Stimulated activated CD8-positive, alpha-beta memory T cell treated with anti-CD3 and anti-CD28 coated beads, Interleukin-12 subunit alpha, Interleukin-12 subunit beta, amount 100 ng/mL, for 4 hours (primary cell): ENCODE results near the gene DCANP1.

Experiments
- DNase-seq: peaks from one replicate; pipeline ENCODE4 v3.0.0-alpha.2; 2020; ENCODE audit warnings: low read depth

Gene DCANP1

DNA sequence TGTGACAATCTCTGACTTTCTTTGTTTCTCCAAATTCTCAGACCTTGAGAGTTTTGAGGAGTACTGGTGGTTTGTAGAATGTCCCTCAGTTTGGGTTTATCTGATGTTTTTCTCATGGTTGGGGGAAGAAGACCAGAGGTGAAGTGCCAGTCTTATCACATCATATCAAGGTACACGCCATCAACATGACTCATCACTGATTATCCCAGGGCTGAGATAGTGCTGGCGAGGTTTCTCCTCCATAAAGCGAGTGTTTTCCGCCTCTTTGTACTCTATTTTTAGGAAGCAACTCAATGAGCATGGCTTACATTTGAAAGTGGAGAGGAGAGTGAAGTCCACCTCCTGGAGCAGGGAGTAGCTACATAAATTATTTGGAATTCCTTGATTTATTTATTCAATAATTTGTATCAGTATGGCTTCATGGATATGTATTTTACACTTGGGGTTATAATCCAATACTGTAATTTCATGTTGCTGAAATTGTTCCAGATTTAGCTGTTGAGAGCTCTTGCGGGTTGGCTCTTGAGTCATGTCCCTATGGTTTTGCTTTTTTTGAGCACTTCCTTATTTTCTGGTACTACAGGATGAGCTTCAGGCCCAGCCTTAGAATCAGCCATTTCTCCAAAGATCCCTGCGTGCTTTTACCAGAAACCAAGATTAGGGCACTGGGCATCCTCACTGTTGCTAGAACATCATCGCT is 23.9 kb downstream of the DCANP1 start:
- DNase-seq = no peak

DNA sequence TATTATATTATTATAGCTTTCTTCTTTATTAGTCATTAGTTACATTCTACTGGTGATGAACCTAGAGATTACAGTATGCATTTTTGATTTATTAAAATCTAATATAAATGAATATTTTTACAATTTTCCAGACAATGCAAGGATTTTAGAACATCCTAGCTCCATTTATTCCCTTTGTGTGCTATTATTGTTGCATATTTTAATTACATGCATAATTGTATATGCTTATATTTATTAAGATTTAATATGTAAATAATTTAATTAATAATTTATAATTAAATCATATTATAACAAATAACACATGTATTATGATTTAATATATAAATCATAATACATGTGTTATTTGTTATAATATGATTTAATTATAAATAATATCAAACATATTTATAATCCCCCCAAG is 24.7 kb downstream of the DCANP1 start:
- DNase-seq = no peak

DNA sequence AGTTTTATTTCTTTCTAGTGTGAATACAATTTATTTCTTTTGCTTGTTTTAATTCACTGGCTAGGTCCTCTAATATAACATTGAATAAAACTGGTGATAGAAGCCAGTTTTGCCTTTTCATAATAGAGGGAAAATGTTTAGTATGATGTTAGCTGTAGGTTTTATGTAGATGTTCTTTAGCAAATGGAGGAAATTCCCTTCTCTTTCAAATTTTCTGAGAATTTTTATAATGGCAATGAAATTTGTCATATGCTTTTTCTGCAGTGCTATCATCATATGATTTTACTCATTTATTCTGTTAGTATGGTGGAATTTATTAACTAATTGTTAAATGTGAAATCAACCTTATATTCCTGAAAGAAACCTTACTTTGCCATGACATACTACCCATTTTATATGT is 30.1 kb downstream of the DCANP1 start:
- no peak for DNase-seq

DNA sequence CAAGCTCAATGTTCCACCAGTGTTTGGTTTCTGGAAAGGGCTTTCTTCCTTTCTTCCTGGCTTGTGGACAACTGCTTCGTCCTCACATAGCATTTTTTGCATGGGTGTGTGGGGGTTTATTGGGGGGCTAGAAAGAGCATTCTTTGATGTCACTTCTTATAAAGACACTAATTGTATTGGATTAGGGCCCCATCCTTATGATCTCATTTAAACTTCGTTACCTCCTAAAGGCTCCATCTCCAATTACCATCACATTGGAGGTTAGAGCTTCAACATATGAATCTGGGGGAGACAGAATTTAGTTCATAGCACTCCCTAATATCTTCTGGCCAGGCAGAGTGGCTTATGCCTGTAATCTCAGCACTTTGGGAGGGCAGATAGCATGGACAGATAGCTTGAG is 42.1 kb downstream of the DCANP1 start:
- DNase-seq = no peak

DNA sequence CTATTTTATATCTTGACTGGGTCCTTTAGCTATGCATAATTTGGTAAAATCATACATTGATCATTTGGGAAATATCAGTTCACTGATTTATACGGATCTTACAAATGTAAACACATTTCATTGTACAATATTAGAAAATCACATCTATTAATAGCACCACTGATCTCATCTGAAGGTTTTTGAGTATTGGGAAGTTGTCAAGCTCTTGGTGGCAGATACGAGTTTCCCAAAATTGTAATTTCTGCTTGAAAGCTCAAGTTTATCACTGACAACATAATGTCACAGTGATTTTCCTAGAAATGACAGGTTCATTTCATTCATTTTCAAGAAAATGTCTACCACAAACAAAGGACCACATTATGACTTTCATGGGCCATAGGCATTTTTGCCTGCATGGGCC is 45.1 kb downstream of the DCANP1 start:
- no peak for DNase-seq

DNA sequence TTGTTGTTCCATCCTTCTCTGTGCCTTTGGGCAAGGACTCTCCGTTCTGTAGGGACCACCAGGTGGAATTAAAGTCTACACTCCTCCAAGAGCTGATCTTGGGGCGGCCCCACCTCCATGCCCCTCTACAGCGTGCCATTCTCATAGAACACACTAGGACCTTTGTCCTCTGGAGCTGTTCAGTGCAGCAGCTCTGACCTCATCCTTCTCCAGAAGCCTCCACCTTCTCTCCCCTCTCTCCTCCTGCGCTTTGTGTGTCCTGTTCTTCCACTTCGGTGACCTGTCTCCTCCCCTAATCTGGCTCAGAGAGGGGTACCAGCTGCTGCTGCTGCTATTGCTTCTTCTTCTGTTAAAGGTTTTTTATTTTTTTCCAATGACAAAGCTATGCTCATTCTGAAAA is 46.3 kb downstream of the DCANP1 start:
- DNase-seq = no peak

DNA sequence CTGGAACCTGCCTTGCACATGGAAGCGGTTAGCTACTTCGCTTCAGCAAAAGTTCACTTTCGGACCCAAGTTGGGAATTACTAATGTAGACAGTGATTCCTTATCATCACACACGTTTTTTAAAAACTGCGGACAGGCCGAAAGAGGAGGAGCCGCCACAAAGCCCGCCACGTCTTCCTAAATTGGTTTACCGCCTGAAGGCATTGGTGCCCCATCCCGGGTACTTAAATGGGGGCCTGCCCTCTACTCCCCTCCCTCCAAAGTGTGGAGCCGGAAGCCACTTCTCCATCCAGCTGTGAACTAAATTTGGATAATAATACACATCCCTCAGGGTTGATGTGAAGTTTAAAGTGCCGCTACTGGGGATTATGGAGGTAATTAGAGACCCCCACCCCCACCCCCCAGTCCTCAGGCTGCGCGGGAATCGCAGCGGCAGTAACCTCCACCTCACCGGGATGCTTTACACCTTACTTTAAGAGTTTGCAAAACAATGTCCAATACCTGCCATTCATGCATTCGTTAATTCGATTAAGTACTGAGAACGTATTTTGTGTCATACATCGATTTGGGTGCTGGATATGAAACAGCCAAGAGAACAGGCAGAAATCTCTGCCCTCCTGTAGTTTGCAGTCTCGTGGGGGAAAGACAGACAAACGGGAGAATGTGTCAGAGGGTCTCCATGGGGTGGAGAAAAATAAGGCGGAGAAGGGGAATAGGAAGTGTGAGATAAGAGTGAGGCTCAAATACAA is 47.2 kb downstream of the DCANP1 start:
- DNase-seq = no peak

DNA sequence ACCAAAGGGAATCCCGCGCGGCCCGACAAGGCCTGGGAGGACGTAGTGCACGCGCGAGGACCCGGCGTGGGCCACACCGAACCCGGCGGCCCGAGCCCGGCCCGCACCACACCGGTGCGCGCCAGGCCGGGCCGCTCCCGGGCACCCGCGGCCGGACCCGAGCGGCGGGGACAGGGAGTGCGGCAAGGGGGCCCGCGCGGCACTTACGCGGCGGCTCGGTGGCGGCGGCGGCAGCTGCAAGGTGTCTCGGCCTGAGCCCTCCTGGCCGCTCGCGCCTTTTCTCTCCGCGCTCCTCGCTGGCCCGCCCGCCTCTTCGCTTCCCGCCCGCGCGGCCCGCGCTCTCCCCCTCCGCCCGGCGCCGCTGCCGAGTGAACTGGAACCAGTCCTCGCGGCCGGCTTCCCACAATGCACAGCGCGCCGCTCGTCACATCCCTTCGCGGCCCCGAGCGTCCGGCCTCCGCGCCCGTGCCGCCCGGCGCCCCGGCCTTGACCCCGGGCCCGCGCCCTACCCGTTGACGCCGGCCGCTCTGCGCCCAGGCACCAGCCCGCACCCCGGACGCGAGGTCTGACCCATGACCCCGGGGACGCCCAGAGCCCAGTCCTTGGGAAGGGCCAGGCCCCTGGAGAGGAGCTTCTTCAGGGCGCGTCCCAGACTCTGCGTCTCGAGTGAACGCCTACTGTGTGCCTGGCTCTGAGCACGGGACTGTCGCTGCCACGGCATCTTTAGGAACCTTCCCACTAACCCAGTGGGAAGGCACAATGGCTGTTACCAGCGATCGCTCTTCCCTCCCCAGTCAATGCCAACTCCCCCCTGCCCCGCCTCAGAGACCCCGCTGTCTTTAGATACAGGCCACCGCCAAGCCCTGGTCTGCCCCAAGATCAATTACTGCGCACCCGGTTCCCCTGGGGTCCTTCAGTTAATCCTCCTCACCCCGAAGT is 48.0 kb downstream of the DCANP1 start, which contains the start of gene MACROH2A1:
TSS of gene MACROH2A1 (minus strand) at position 377 of the 939 bp plus-strand sequence. CDS start 10,138 bp downstream, outside the sequence.
- DNase-seq = peak; percentile 68

DNA sequence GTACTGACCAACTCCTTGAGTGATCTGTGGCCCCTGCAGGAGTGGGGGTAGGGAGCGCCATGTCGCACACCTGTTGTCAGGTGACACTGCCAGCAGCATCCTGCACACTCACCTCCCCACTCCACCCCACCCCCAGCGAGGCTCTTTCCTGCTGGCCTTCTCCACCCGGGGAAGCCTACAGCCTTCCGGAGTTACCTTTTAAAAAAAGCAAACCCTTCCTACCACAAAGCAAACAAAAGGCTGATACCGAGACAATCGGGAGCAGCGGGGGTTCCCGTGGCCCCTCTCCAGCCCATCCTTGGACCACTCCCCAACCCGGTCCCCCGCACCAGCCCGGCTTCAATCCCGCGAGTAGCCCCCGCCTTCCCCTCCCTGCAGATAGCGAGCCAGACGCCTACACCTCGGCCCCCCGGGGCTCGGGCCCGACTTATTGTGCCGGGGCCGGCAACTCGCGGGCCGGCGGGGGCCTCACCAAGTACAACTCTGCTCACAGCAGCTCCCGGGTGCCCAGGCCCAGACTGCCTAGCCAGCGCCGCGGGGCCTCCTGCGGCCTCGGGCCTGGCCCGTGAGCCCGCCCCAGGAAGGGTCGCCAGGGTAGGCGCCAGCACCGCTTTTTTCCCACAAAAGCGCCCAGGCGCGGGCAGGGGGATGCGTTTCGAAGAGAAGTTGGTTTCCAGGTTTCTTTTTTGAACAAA is 48.8 kb downstream of the DCANP1 start:
- peak; percentile 10 for DNase-seq

DNA sequence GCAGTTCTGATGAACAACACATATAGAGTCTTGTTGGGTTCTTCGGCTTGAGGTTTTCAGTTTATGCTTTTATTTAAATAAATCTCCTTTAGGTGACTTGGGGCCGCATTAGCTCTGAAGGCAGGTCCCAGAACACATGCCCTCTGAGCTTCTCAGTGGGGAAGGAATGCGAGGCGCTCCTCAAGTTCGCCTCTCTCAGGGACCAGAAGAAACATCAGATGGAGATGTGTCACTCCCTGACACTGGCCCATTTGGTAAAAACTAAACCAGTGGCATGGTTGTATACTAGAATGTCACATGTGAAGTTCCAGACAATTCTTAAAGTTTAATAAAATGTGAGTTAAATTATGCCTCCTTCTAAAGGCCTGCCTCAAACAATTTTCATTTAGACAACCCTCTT is 50.1 kb downstream of the DCANP1 start:
- no peak for DNase-seq

DNA sequence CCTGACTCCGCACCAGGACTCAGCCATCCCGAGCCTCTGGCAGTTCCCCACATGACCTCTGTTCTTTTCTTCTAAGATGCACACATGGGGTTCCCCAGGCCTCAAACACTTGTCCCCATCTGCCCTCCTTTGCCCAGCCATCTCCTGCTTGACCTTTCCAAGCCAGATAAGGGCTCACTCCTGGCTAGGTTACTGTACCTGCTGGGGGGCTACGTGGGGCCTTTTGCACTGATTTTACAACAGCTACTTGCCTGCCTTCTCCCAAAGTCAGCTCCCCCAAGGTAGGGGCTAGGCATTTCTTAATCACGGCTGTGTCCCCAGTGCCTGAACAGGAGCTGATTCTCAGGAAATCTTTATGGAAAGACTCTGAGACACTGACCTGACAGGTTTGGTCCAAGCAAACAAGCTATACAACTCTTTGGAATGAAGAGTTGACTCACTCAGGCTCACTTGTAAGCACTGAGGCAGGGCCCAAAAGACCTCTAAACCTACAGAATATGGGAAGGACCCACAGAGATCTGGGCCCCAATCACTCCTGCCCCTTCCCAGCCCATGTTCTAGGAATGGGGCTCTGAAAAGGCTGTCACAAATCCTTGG is 50.6 kb downstream of the DCANP1 start:
- no peak for DNase-seq

DNA sequence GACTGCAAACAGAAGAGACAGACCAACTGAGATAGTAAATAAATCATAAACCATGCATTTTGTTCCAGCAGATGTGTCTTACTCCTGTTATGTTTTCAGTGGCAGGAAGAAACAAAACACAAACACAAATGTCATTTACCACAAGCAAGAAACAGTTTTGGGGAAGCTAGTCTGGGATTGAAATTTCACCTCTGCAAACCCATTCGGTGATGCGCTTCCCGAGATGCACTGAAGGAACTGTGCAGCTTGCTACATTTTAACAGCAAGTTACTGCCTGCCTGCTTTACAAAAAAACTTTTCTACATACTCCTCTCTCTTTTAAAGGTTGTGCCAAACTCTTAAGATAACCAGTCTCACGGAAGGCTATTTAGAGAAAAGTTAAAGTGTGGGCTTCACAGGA is 51.3 kb downstream of the DCANP1 start:
- DNase-seq = no peak

DNA sequence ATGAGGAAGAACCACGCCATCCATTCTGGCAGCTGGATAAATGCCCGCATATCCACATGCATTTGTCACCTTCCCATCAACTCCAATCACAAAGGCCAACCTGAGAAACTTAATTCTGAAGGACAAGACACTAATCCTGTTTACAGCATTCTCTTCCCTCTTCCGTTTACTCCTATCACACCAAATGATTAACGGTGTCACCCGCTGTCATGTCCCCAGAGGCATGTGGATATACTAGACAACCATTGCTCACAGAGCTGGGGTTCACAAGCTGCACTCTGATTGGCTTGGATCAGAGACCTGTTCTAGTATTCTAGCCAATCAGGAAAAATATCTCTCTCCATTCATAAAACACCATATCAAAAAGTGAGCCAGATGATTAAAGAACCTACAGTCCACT is 51.7 kb downstream of the DCANP1 start:
- DNase-seq = no peak
